Sigmoid colon (tissue), 4 donors: ENCODE data around the gene AP4M1.

Experiments
- CTCF ChIP-seq, 4 experiments: fragments of 450-650 bp in 3 of 4; fragments of 200-600 bp in 1 of 4; IDR thresholded peaks; one replicate each; pipeline ENCODE4 v1.5.1; 2016 to 2019; ENCODE audit warnings: antibody characterized with exemption in 4 of 4, mild to moderate bottlenecking in 3 of 4, moderate library complexity in 2 of 4
- EP300 ChIP-seq, 4 donors: sonication (generic); formaldehyde crosslinking; IDR thresholded peaks; one replicate each; pipeline ENCODE4 v1.6.1; 2017; ENCODE audit warnings: antibody characterized with exemption in 4 of 4
- POLR2A ChIP-seq, 2 donors: fragments of 450-650 bp; IDR thresholded peaks; one replicate each; pipeline ENCODE4 v1.6.1; 2016; ENCODE audit warnings: antibody characterized with exemption in 2 of 2, mild to moderate bottlenecking in 2 of 2, moderate library complexity in 2 of 2
- POLR2AphosphoS5 ChIP-seq, 4 donors: sonication (generic); formaldehyde crosslinking; IDR thresholded peaks; one replicate each; pipeline ENCODE4 v1.6.1; 2017; ENCODE audit warnings: antibody characterized with exemption in 4 of 4

- TF ChIP-seq POLR2A (IDR thresholded peaks at IDR 0.05) (no peak), CTCF (IDR thresholded peaks at IDR 0.05) (no peak), EP300 (IDR thresholded peaks at IDR 0.05) (no peak), POLR2AphosphoS5 (IDR thresholded peaks at IDR 0.05) (no peak)
Observed at GRCh38 chr7:100142461-100142860, 41.0 kb downstream of the AP4M1 start.
